GM20000 (cell line): ENCODE measurements around the gene CNTNAP5.

Experiments
- DNase-seq: peaks from one replicate; pipeline ENCODE4 v3.0.0; 2012; ENCODE audit warnings: low spot score
- TF ChIP-seq, protein P1 (sequence below): IDR thresholded peaks from 2 replicates; pipeline ENCODE4 v1.5.1; 2012; ENCODE audit warnings: mild to moderate bottlenecking, control low read depth; ENCODE audit errors: extremely low read depth, missing control alignments

The CNTNAP5 gene

DNA sequence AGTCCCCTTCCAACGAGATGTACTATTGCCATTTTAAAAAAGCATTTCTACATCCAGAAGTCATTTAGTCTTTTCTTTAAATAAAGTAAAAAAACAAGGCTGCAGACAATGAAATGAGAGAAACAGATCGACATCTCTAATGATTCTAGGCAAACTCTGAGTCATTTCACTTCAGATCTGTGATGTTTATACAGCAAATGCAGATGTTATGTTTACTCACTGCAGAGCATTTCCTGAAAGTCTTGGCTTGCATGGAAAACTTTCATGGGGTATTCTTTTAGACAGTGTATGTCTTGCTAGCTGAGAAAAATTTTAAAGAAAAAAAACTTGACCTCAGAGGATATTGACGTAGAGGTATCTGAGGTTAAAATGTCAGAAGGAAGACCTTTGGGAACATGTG is 797.4 kb downstream of the CNTNAP5 start:
- no peak for DNase-seq
- TF ChIP-seq, protein P1, sequence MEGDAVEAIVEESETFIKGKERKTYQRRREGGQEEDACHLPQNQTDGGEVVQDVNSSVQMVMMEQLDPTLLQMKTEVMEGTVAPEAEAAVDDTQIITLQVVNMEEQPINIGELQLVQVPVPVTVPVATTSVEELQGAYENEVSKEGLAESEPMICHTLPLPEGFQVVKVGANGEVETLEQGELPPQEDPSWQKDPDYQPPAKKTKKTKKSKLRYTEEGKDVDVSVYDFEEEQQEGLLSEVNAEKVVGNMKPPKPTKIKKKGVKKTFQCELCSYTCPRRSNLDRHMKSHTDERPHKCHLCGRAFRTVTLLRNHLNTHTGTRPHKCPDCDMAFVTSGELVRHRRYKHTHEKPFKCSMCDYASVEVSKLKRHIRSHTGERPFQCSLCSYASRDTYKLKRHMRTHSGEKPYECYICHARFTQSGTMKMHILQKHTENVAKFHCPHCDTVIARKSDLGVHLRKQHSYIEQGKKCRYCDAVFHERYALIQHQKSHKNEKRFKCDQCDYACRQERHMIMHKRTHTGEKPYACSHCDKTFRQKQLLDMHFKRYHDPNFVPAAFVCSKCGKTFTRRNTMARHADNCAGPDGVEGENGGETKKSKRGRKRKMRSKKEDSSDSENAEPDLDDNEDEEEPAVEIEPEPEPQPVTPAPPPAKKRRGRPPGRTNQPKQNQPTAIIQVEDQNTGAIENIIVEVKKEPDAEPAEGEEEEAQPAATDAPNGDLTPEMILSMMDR = no peak

DNA sequence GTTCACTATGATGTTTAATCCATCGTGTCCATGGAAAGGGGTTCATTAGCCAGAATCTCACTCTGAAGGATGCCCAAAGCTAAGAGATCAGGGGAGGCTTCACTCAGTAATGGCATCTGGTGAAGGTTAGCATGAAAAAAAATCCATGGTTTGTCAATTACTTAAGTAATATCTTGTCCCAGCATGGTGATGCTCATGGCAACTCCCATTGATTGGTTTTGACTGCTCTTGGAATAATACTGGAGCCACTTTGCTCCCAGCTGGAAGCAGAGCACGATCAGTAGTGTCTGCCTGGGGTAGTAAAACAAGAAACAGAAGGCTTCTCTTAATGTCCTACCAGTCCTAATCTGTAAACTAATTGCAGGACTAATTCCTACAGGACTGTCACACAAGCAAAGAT is 799.4 kb downstream of the CNTNAP5 start:
- no peak for DNase-seq
- TF ChIP-seq, protein P1 = no peak

DNA sequence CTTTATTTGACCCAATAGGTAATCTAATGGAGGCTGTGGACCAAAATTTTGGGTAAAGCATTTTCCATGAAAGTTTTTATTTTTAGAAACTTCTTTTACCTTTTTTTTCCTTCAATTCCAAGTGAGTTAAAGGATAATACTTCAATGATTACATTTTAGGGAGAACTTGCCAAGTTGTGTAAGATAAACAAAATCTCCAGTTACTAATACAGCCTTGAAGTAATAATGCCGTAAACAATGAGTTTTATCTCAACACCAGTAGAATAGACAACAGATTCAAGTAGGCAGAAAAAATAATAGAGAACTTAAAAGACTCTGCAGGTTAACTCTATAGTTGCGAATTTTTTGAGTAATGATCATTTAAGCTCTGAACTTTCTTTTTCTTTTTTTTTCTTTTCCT is 807.4 kb downstream of the CNTNAP5 start:
- no peak for DNase-seq
- TF ChIP-seq, protein P1 = no peak

DNA sequence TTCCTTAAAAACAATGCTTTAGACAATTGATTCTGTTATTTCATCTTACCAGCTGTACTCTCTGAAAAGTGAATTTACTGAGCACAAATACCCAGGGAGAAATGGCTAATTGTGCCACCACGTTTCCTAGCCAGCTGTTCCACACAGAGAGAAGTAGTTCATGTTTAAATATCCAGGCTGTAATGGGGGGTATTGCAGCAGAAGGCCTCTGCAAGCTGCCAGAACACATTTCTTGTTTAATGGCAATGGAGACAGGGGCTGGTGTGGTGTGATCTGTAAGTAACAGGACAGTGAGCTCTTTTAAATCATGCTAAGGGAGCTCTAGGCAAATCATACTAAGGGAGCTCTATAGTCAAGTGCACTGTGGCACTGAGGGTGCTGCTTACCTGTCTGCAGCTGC is 809.2 kb downstream of the CNTNAP5 start:
- TF ChIP-seq, protein P1 = no peak

DNA sequence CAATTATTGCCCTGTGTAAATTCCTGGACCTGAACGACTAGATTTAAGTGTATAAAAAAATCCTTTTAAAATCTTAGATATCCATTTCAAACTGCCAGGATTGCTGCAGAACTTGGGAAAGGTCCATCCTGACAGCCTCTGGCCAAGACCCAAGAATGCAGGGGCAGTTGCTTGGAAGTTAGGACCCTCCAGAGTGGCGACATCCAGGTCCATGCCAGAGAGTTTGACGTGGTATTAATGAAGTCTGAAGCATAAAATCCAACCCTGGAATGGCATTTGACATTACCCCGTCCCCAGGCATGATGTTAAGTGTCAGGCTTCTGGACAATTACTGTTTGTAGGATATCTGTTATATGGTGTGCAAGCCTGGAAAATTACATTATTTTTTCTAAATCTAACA is 810.2 kb downstream of the CNTNAP5 start:
- DNase-seq = no peak
- TF ChIP-seq, protein P1 = no peak

More for the DNA sequence above, 809.2 kb downstream of the CNTNAP5 start:
- DNase-seq = no peak

DNA sequence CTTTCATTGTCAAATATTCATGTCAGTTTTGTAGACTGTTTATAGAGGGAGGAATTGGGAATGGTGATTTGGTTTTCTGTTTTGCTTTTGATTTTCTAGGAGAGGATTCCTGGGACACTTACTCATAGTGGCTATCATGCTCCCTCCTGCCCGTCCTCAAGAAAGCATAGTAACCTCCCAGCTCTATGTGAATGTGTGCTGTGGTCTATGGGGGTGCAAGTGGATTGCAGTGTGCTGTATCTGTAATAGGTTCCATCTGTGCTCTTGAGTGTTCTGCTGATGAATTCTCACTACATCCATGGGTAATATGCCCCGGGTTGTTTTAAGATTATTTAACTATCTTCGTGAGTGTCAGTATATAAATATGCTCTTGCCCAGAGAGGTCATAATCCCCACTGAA is 811.3 kb downstream of the CNTNAP5 start:
- TF ChIP-seq, protein P1 = no peak
- DNase-seq = no peak

DNA sequence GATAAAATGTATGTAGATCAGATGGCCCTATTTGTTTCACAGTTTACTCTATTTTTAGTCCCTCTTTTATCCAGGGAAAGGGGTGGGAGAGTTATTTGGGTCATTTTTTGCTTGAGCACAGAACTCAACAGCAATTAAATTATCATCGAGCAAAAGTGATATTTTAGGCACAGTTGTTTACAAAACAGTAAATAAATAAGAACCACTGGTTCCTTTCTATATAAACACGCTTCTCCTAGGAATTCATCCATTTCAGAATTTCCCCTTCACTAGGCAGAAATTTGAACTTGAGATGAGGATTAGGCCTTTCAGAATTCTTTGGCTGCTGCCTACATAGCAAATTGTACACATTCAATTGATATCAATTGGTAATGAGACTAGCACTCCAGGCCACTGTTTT is 812.4 kb downstream of the CNTNAP5 start:
- TF ChIP-seq, protein P1 = no peak
- DNase-seq = no peak
